Aorta (tissue), 5 donors: Measurements from ENCODE around the gene C17orf58. TPM values are rescaled to one million over a fixed set of nuclear protein-coding genes. Genes with fewer than 3 reads are reported as not detected.

Experiments used
- ATAC-seq: fragments of 200-7000 bp; cut with Tn5 transposase; one replicate; pipeline ENCODE4 v1.9.1; 2022; ENCODE audit warnings: moderate library complexity; ENCODE audit not compliant: low FRiP score
- DNase-seq, 2 donors: peaks; one replicate each; pipeline ENCODE4 v3.0.0-alpha.2; 2020
- H3K27ac ChIP-seq, 2 donors: one replicate each; pipeline ENCODE4 v1.5.1; 2013; ENCODE audit warnings: low read length in 2 of 2, mild to moderate bottlenecking in 2 of 2, moderate library complexity in 2 of 2, control low read depth in 1 of 2, inconsistent platforms in 1 of 2, low read depth in 1 of 2
- H3K27me3 ChIP-seq, 2 donors: one replicate each; pipeline ENCODE4 v1.6.1; 2013; ENCODE audit warnings: control low read depth in 1 of 2, low read length in 1 of 2, mild to moderate bottlenecking in 1 of 2, moderate library complexity in 1 of 2; ENCODE audit not compliant: insufficient read depth in 2 of 2, control insufficient read depth in 1 of 2
- H3K36me3 ChIP-seq, 2 donors: one replicate each; pipeline ENCODE4 v1.6.1; 2013; ENCODE audit warnings: control low read depth in 1 of 2, low read length in 1 of 2, mild to moderate bottlenecking in 1 of 2; ENCODE audit not compliant: insufficient read depth in 2 of 2, control insufficient read depth in 1 of 2
- H3K4me1 ChIP-seq, 2 donors: one replicate each; pipeline ENCODE4 v1.6.1; 2013; ENCODE audit warnings: low read length in 2 of 2, control low read depth in 1 of 2, mild to moderate bottlenecking in 1 of 2, moderate library complexity in 1 of 2; ENCODE audit not compliant: insufficient read depth in 2 of 2, control insufficient read depth in 1 of 2
- H3K4me3 ChIP-seq, 2 donors: one replicate each; pipeline ENCODE4 v1.5.1; 2013; ENCODE audit warnings: low read length in 2 of 2, control low read depth in 1 of 2, mild to moderate bottlenecking in 1 of 2
- H3K9me3 ChIP-seq: one replicate; pipeline ENCODE4 v1.6.1; 2013; ENCODE audit warnings: mild to moderate bottlenecking, low read length; ENCODE audit not compliant: control insufficient read depth
- WGBS, 2 donors: extraction: QIAGEN DNeasy Blood & Tissue Kit; methylation state at CpG; one replicate each; pipeline ENCODE4 v1.1.7; 2013; 5-methylcytosine and 5-hydroxymethylcytosine counted together
- intact Hi-C, 2 donors: fragments of 100-400 bp; cut with DNase I; formaldehyde crosslinking; loops; one replicate each; pipeline versions ENCODE4 v1.14.2 to v1.15.0; 2022
- polyA plus RNA-seq, 2 donors: library from polyadenylated mRNA; stranded (reverse); fragments of 200-250 nt; gene quantifications; one replicate each; pipeline ENCODE4 v1.2.3, GENCODE V29; 2013
- total RNA-seq, 2 donors: library from RNA; stranded (reverse); fragmentation: NEBNext Ultra II Directional; extraction: Animal tissue kit (Norgen Biotek cat#: 25700); gene quantifications; one replicate each; pipeline ENCODE4 v1.2.1, GENCODE V29; 2021
- donor health status: healthy with polysubstance abuse.
- donor health status: Bipolar disorder and iron deficiency.
- donor health status: DM: no; HTN: no; CAD: no.
- donor health status: DM: no; HTN: no; CAD: no.
- donor health status: DM: yes; HTN: yes; CAD: no.

The C17orf58 gene
- total and polyA plus RNA-seq, 4 donors: 5.2 to 20.5 (median 12.5) TPM

- WGBS, 2 donors: 13 to 19% methylated on average over 9 of the region's 9 CpGs
- intact Hi-C loops: loop anchor here in 1 of 2 donors (2.0 kb wide), 1 partner anchor 24 kb away; no protein-coding TSS in a partner anchor
- H3K36me3 ChIP-seq: no peaks in the 10 kb centered on the region
- ATAC-seq (peak; percentile 20), DNase-seq (no peak)
- no peaks in the 10 kb centered on the region for H3K4me1 ChIP-seq
- H3K27me3 ChIP-seq: no peaks in the 10 kb centered on the region
- no peaks in the 10 kb centered on the region for H3K9me3 ChIP-seq
- peak overlapping the region; percentile 36 to 52 for H3K4me3 ChIP-seq
- no peak overlapping the region for H3K27ac ChIP-seq
Measured at GRCh38 chr17:67994817-67995569, 1.3 kb downstream of the C17orf58 start.

GRCh38 chr17:67993998-67994361 lies 2.3 kb downstream of the C17orf58 start:
- peak overlapping the region; percentile 59 to 64 for H3K4me3 ChIP-seq
- no peaks in the 10 kb centered on the region for H3K9me3 ChIP-seq
- H3K4me1 ChIP-seq: no peaks in the 10 kb centered on the region
- peak overlapping the region; percentile 3 to 97 for H3K27ac ChIP-seq
- DNase-seq (no peak), ATAC-seq (peak; percentile 4)
- 2 to 4% methylated on average over 20 to 21 of the region's 21 CpGs for WGBS, 2 donors
- no peaks in the 10 kb centered on the region for H3K27me3 ChIP-seq
- intact Hi-C loops: loop anchor here in 1 of 2 donors (2.0 kb wide), 1 partner anchor 25 kb away; no protein-coding TSS in a partner anchor
- no peaks in the 10 kb centered on the region for H3K36me3 ChIP-seq

- ATAC-seq: peak; percentile 89
- Histone ChIP-seq H3K9me3 (no peaks in the 10 kb centered on the region), H3K36me3 (no peaks in the 10 kb centered on the region), H3K4me3 (peak overlapping the region; percentile 64 to 65), H3K27ac (peak overlapping the region; percentile 59 to 97), H3K4me1 (no peaks in the 10 kb centered on the region), H3K27me3 (no peaks in the 10 kb centered on the region)
- WGBS, 2 donors: 0% methylated on average over 108 to 144 of the region's 144 CpGs
- DNase-seq: peak; percentile 91 to 94
- intact Hi-C loops: no loop called here
Measured at GRCh38 chr17:67993153-67993997, 2.9 kb downstream of the C17orf58 start.

GRCh38 chr17:67992548-67993152 lies 3.6 kb downstream of the C17orf58 start:
- peak overlapping the region; percentile 13 to 64 for H3K4me3 ChIP-seq
- H3K27me3 ChIP-seq: no peaks in the 10 kb centered on the region
- 13 to 15% methylated on average over 18 of the region's 18 CpGs for WGBS, 2 donors
- DNase-seq: no peak
- no peaks in the 10 kb centered on the region for H3K36me3 ChIP-seq
- intact Hi-C loops: loop anchor here in 1 of 2 donors (1.0 kb wide), 1 partner anchor 43 kb away; the partner anchor contains the start of gene KPNA2
- H3K4me1 ChIP-seq: no peaks in the 10 kb centered on the region
- H3K27ac ChIP-seq: peak overlapping the region in 1 of 2 donors; percentile 62
- peak; percentile 67 for ATAC-seq
- no peaks in the 10 kb centered on the region for H3K9me3 ChIP-seq

GRCh38 chr17:67990909-67991308 lies 5.4 kb downstream of the C17orf58 start:
- no peak overlapping the region for H3K4me3 ChIP-seq
- WGBS, 2 donors: 95 to 96% methylated on average over 4 of the region's 4 CpGs
- H3K27me3 ChIP-seq: no peaks in the 10 kb centered on the region
- H3K9me3 ChIP-seq: no peaks in the 10 kb centered on the region
- DNase-seq (no peak), ATAC-seq (no peak)
- intact Hi-C loops: no loop called here
- H3K36me3 ChIP-seq: no peaks in the 10 kb centered on the region
- H3K27ac ChIP-seq: no peak overlapping the region
- H3K4me1 ChIP-seq: no peaks in the 10 kb centered on the region

- DNase-seq (no peak), ATAC-seq (no peak)
- intact Hi-C loops: no loop called here
- Histone ChIP-seq H3K36me3 (no peaks in the 10 kb centered on the region), H3K27me3 (no peaks in the 10 kb centered on the region), H3K9me3 (no peaks in the 10 kb centered on the region), H3K27ac (no peak overlapping the region), H3K4me3 (no peak overlapping the region), H3K4me1 (no peaks in the 10 kb centered on the region)
- 81 to 87% methylated on average over 3 of the region's 3 CpGs for WGBS, 2 donors
Measured at GRCh38 chr17:67983383-67983688, 12.9 kb downstream of the C17orf58 start.

GRCh38 chr17:67982686-67983382 lies 13.4 kb downstream of the C17orf58 start:
- H3K27me3 ChIP-seq: no peaks in the 10 kb centered on the region
- no peak for DNase-seq
- H3K27ac ChIP-seq: no peak overlapping the region
- WGBS, 2 donors: 87% methylated on average over 8 of the region's 8 CpGs
- no peaks in the 10 kb centered on the region for H3K36me3 ChIP-seq
- intact Hi-C loops: no loop called here
- H3K4me3 ChIP-seq: no peak overlapping the region
- no peaks in the 10 kb centered on the region for H3K4me1 ChIP-seq
- no peaks in the 10 kb centered on the region for H3K9me3 ChIP-seq
- ATAC-seq: no peak

GRCh38 chr17:67982034-67982640 lies 14.1 kb downstream of the C17orf58 start:
- DNase-seq: no peak
- ATAC-seq: no peak
- Histone ChIP-seq H3K4me1 (no peaks in the 10 kb centered on the region), H3K9me3 (no peaks in the 10 kb centered on the region), H3K36me3 (no peaks in the 10 kb centered on the region), H3K27me3 (no peaks in the 10 kb centered on the region), H3K4me3 (no peak overlapping the region), H3K27ac (no peak overlapping the region)
- 76 to 79% methylated on average over 9 of the region's 9 CpGs for WGBS, 2 donors
- intact Hi-C loops: no loop called here
